ENCODE measurements around the gene POGLUT2. TPM values are rescaled to one million over a fixed set of nuclear protein-coding genes. Genes with fewer than 3 reads are reported as not detected.

POGLUT2 gene
- total and polyA plus RNA-seq, 11 donors: 1.4 to 6.7 (median 2.6) TPM

- 74 to 81% (median 79%) methylated on average over 5 of the region's 5 CpGs for WGBS, 4 donors
- peaks cover 0 to 14% (median 3%) of the 10 kb centered on the region in 12 donors for H3K9me3 ChIP-seq
- ATAC-seq: no peak
- DNase-seq: no peak
- TF ChIP-seq POLR2A (IDR thresholded peaks at IDR 0.05) (no peak), CTCF (IDR thresholded peaks at IDR 0.05) (no peak)
- H3K4me1 ChIP-seq: peaks cover 0 to 28% (median 10%) of the 10 kb centered on the region in 12 donors
- intact Hi-C loops (cut with DNase I): no loop called here
- no peak overlapping the region for H3K27ac ChIP-seq
- H3K4me3 ChIP-seq: no peak overlapping the region
- H3K36me3 ChIP-seq: peaks cover 0 to 69% (median 32%) of the 10 kb centered on the region in 9 donors
- no peaks in the 10 kb centered on the region for H3K27me3 ChIP-seq
These were observed 17.0 kb upstream of the POGLUT2 start for GRCh38 chr13:102815788-102816187.

GRCh38 chr13:102814793-102815192 is 16.0 kb upstream of the POGLUT2 start:
- intact Hi-C loops (cut with DNase I): no loop called here
- ATAC-seq (no peak), DNase-seq (no peak)
- no peak for TF ChIP-seq POLR2A (IDR thresholded peaks at IDR 0.05)
- 82 to 90% (median 86%) methylated on average over 6 of the region's 6 CpGs for WGBS, 4 donors
- Histone ChIP-seq H3K27ac (no peak overlapping the region), H3K4me3 (no peak overlapping the region), H3K27me3 (no peaks in the 10 kb centered on the region), H3K9me3 (peaks cover 0 to 19% (median 3%) of the 10 kb centered on the region in 12 donors), H3K36me3 (peaks cover 0 to 61% (median 30%) of the 10 kb centered on the region in 9 donors), H3K4me1 (peaks cover 0 to 28% (median 10%) of the 10 kb centered on the region in 12 donors)

- peaks cover 0 to 22% (median 3%) of the 10 kb centered on the region in 12 donors for H3K9me3 ChIP-seq
- intact Hi-C loops (cut with DNase I): no loop called here
- peaks cover 0 to 54% (median 24%) of the 10 kb centered on the region in 9 donors for H3K36me3 ChIP-seq
- H3K27me3 ChIP-seq: no peaks in the 10 kb centered on the region
- TF ChIP-seq CTCF (IDR thresholded peaks at IDR 0.05) (no peak), POLR2A (IDR thresholded peaks at IDR 0.05) (no peak)
- WGBS, 4 donors: 78 to 88% (median 82%) methylated on average over 7 of the region's 7 CpGs
- H3K27ac ChIP-seq: no peak overlapping the region
- peaks cover 0 to 28% (median 10%) of the 10 kb centered on the region in 12 donors for H3K4me1 ChIP-seq
- ATAC-seq (no peak), DNase-seq (no peak)
- no peak overlapping the region for H3K4me3 ChIP-seq
These were observed 15.3 kb upstream of the POGLUT2 start for GRCh38 chr13:102814025-102814607.

- Histone ChIP-seq H3K9me3 (peaks cover 0 to 22% (median 3%) of the 10 kb centered on the region in 12 donors), H3K4me3 (no peak overlapping the region), H3K36me3 (peaks cover 0 to 43% (median 21%) of the 10 kb centered on the region in 9 donors), H3K27me3 (no peaks in the 10 kb centered on the region), H3K27ac (no peak overlapping the region), H3K4me1 (peaks cover 0 to 38% (median 10%) of the 10 kb centered on the region in 12 donors)
- intact Hi-C loops (cut with DNase I): no loop called here
- DNase-seq (no peak), ATAC-seq (no peak)
- TF ChIP-seq CTCF (IDR thresholded peaks at IDR 0.05) (no peak), POLR2A (IDR thresholded peaks at IDR 0.05) (no peak)
These were observed 14.0 kb upstream of the POGLUT2 start for GRCh38 chr13:102812611-102813287.
